Parathyroid adenoma (tissue), 2 donors: ENCODE results near the gene UBAP1.
"Not testable (repeated sequence)": the region's sequence is repeated elsewhere in the genome, so short reads cannot be mapped to it uniquely, and the experiment has no call there.

Experiments
- H2AFZ ChIP-seq: fragments of 300-600 bp; sonication (generic); one replicate; pipeline ENCODE4 v1.7.0; 2017; ENCODE audit warnings: antibody characterized with exemption, mild to moderate bottlenecking
- H3K27ac ChIP-seq: fragments of 300-600 bp; sonication (generic); one replicate; pipeline ENCODE4 v1.7.0; 2017
- H3K27me3 ChIP-seq: fragments of 300-600 bp; sonication (generic); one replicate; pipeline ENCODE4 v1.7.0; 2017; ENCODE audit warnings: low read length; ENCODE audit not compliant: control insufficient read depth, insufficient read depth
- H3K36me3 ChIP-seq: fragments of 300-600 bp; sonication (generic); one replicate; pipeline ENCODE4 v1.7.0; 2017; ENCODE audit warnings: low read length; ENCODE audit not compliant: control insufficient read depth, insufficient read depth
- H3K4me1 ChIP-seq: fragments of 300-600 bp; sonication (generic); one replicate; pipeline ENCODE4 v1.7.0; 2017; ENCODE audit warnings: control low read depth
- H3K4me2 ChIP-seq: fragments of 300-600 bp; sonication (generic); one replicate; pipeline ENCODE4 v1.7.0; 2017; ENCODE audit warnings: low read length
- H3K4me3 ChIP-seq: fragments of 300-600 bp; sonication (generic); one replicate; pipeline ENCODE4 v1.7.0; 2017; ENCODE audit warnings: low read depth, low read length
- H3K79me2 ChIP-seq: fragments of 300-600 bp; sonication (generic); one replicate; pipeline ENCODE4 v1.7.0; 2017; ENCODE audit warnings: control low read depth
- H3K9ac ChIP-seq: fragments of 300-600 bp; sonication (generic); one replicate; pipeline ENCODE4 v1.7.0; 2017; ENCODE audit warnings: mild to moderate bottlenecking
- H3K9me3 ChIP-seq: fragments of 300-600 bp; sonication (generic); one replicate; pipeline ENCODE4 v1.7.0; 2017; ENCODE audit warnings: low read length; ENCODE audit not compliant: control insufficient read depth
- TF ChIP-seq, protein P1 (sequence below): fragments of 300-600 bp; sonication (generic); IDR thresholded peaks from one replicate; pipeline ENCODE4 v1.7.0; 2017; ENCODE audit warnings: antibody characterized with exemption, mild to moderate bottlenecking
- donor health status: primary hyperparathyroidism.

Gene UBAP1

DNA sequence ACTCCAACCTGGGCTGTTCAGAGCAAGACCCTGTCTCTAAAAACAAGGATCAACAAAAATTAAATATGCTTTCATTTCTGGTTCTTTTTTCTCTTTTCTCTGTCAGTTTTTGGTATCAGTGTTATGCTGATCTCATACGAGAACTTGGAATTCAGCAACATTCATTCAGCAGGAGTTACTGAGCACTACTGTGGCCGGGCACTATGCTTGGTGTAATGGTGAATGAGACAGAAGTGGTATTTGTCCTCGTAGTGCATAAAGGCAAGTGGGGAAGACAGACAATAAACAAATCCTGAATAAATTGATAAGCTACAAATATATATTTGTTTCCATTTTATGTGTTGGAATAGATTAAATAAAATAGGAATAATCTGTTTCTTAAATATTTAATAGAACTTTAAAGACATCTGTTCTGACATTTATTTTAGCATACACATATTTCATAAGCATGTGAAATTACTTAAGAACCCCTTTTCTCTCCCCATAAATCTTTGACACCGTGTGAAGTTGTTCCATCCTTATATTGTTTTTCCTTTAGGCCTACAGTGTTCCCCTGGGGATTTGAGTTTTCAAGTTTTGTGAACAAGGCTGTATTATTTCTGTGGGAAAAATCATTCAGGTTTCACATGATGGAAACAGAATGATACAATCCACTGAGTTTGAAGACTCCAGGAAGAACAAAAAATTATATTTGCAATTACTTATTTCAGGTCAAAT is 24.6 kb downstream of the UBAP1 start:
- H3K4me2 ChIP-seq: no peak overlapping the region
- H3K79me2 ChIP-seq: peaks cover 17% of the 10 kb centered on the region
- H3K4me1 ChIP-seq: no peaks in the 10 kb centered on the region
- no peaks in the 10 kb centered on the region for H3K27me3 ChIP-seq
- no peaks in the 10 kb centered on the region for H3K36me3 ChIP-seq
- H3K9me3 ChIP-seq: no peaks in the 10 kb centered on the region
- H3K4me3 ChIP-seq: no peak overlapping the region
- no peak overlapping the region for H3K9ac ChIP-seq
- no peak overlapping the region for H2AFZ ChIP-seq
- TF ChIP-seq, protein P1, sequence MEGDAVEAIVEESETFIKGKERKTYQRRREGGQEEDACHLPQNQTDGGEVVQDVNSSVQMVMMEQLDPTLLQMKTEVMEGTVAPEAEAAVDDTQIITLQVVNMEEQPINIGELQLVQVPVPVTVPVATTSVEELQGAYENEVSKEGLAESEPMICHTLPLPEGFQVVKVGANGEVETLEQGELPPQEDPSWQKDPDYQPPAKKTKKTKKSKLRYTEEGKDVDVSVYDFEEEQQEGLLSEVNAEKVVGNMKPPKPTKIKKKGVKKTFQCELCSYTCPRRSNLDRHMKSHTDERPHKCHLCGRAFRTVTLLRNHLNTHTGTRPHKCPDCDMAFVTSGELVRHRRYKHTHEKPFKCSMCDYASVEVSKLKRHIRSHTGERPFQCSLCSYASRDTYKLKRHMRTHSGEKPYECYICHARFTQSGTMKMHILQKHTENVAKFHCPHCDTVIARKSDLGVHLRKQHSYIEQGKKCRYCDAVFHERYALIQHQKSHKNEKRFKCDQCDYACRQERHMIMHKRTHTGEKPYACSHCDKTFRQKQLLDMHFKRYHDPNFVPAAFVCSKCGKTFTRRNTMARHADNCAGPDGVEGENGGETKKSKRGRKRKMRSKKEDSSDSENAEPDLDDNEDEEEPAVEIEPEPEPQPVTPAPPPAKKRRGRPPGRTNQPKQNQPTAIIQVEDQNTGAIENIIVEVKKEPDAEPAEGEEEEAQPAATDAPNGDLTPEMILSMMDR: no peak
- H3K27ac ChIP-seq: no peak overlapping the region

DNA sequence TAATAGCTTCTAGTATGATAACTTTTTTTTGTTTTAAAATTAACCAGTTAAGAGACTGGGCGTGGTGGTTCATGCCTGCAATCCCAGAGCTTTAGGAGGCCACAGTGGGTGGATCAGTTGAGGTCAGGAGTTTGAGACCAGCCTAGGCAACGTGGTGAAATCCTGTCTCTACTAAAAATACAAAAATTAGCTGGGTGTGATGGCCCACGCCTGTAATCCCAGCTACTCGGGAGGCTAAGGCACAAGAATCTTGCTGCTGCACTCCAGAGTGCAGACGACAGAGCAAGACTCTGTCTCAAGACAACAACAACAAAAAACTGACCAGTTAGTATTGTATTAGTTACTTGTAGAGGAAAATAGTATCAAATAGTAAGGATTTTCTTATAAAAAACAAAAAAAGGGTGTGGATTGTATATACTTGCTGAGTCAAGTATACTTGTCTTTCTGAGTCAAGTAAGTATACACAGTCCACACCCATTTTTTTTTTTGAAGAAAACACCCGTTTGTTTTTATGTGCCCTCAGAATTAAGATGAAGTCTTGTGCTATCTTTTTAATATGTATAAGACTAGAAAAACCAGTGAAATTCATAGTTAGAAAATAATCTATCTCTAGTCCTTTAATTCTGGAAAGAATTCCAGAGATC is 25.3 kb downstream of the UBAP1 start:
- Histone ChIP-seq H3K4me1 (no peaks in the 10 kb centered on the region), H3K79me2 (peaks cover 15% of the 10 kb centered on the region), H3K4me3 (no peak overlapping the region), H2AFZ (no peak overlapping the region), H3K27me3 (no peaks in the 10 kb centered on the region), H3K36me3 (no peaks in the 10 kb centered on the region), H3K4me2 (no peak overlapping the region), H3K9ac (no peak overlapping the region), H3K9me3 (no peaks in the 10 kb centered on the region), H3K27ac (no peak overlapping the region)
- TF ChIP-seq, protein P1: no peak

DNA sequence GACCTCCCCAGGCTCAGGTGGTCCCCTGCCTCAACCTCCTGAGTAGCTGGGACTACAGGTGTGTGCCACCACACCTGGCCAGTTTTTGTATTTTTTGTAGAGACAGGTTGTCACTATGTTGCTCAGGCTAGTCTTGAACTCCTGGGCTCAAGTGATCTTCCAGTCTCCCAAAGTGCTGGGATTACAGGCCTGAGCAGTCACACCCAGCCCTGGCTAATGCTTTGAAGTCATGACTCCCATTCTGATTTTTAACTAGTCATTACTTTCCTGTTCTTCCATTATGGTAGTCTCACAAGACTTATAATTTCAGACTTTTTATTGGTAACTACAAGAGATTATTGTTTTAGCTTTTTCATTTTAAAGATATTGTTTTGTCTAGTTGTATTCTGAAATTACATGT is 26.3 kb downstream of the UBAP1 start:
- H3K4me1 ChIP-seq: no peaks in the 10 kb centered on the region
- H3K36me3 ChIP-seq: no peaks in the 10 kb centered on the region
- H3K79me2 ChIP-seq: peaks cover 16% of the 10 kb centered on the region
- H2AFZ ChIP-seq: no peak overlapping the region
- TF ChIP-seq, protein P1: no peak
- no peaks in the 10 kb centered on the region for H3K27me3 ChIP-seq
- H3K4me2 ChIP-seq: no peak overlapping the region
- H3K4me3 ChIP-seq: no peak overlapping the region
- H3K9me3 ChIP-seq: no peaks in the 10 kb centered on the region
- no peak overlapping the region for H3K27ac ChIP-seq
- no peak overlapping the region for H3K9ac ChIP-seq

DNA sequence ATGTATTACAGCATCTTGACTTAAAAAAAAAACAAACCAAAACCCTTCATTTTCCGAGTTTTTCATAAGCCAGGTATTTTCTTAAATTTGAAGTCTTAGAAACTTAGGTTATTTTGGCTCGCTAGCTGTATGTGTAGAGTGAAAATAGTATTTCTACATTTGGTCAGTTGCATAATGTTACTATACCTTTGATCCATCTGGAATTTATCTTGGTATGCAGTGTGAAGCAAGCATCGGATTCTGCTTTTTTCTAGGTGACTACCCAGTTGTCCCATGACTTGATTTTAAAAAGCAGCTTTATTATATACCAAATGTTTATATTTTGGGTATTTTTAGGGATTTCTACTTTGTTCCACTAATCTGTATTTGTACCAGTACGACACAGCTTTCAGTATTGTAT is 27.7 kb downstream of the UBAP1 start:
- H3K27ac ChIP-seq: no peak overlapping the region
- H3K4me3 ChIP-seq: no peak overlapping the region
- no peak overlapping the region for H2AFZ ChIP-seq
- no peaks in the 10 kb centered on the region for H3K36me3 ChIP-seq
- TF ChIP-seq, protein P1: no peak
- no peak overlapping the region for H3K9ac ChIP-seq
- H3K9me3 ChIP-seq: no peaks in the 10 kb centered on the region
- H3K27me3 ChIP-seq: no peaks in the 10 kb centered on the region
- no peak overlapping the region for H3K4me2 ChIP-seq
- H3K79me2 ChIP-seq: peaks cover 17% of the 10 kb centered on the region
- H3K4me1 ChIP-seq: no peaks in the 10 kb centered on the region

DNA sequence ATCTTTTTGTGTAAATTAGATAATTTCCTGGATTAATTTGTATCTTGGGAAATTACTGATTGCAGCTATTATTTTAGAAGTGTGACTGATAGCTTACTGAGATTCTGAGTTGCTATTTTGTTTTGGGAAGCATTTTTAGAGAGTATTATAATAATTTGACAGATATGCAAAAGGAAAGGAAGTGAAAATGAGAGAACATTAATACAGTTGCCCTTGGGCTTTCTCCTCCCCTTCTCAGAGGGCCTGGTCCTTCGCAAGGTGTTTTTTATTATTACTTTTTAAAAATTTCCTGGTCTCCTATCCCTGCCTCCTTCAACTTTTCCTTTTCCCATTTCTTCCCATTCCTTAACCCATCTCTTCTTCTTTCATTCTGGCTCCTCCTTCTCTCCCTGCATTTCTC is 32.6 kb downstream of the UBAP1 start:
- Histone ChIP-seq H3K4me2 (no peak overlapping the region), H3K4me3 (no peak overlapping the region), H3K9me3 (no peaks in the 10 kb centered on the region), H3K36me3 (no peaks in the 10 kb centered on the region), H3K9ac (no peak overlapping the region), H3K27me3 (no peaks in the 10 kb centered on the region), H3K4me1 (no peaks in the 10 kb centered on the region), H3K79me2 (peaks cover 17% of the 10 kb centered on the region), H3K27ac (no peak overlapping the region), H2AFZ (no peak overlapping the region)
- TF ChIP-seq, protein P1: no peak

DNA sequence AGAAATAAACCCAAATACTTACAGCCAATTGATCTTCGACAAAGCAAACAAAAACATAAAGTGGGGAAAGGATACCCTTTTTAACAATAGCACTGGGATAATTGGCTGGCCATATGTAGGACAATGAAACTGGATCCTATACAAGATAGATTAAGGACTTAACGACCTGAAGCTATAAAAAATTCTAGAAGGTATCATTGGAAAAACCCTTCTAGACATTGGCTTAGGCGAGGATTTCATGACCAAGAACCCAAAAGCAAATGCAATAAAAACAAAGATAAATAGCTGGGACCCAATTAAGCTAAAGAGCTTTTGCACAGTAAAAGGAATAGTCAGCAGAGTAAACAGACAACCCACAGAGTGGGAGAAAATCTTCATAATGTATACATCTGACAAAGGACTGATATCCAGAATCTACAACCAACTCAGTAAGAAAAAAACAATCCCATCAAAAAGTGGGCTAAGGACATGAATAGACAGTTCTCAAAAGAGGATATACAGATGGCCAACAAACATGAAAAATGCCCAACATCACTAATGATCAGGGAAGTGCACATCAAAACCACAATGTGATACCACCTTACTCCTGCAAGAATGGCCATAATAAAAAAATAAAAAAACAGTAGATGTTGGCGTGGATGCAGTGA is 35.6 kb downstream of the UBAP1 start:
- not testable (repeated sequence) for H3K36me3 ChIP-seq, H3K27ac ChIP-seq, H2AFZ ChIP-seq, H3K9me3 ChIP-seq, H3K27me3 ChIP-seq, H3K9ac ChIP-seq, H3K4me2 ChIP-seq, H3K4me3 ChIP-seq, H3K4me1 ChIP-seq
- peaks cover 13% of the 10 kb centered on the region for H3K79me2 ChIP-seq
